LNCaP clone FGC (cell line): ENCODE results near the gene PRDM15.

ENCODE experiments used
- DNase-seq: peaks from one replicate; pipeline ENCODE4 v3.0.0-alpha.2; 2011; ENCODE audit warnings: low read depth
- H3K4me3 ChIP-seq: 2 replicates; pipeline ENCODE4 v1.5.1; 2011; ENCODE audit warnings: mild to moderate bottlenecking, low read depth, low read length, control low read depth
- TF ChIP-seq, protein P1 (sequence below): IDR thresholded peaks from 2 replicates; pipeline ENCODE4 v1.5.1; 2012; ENCODE audit warnings: mild to moderate bottlenecking; ENCODE audit not compliant: control insufficient read depth, insufficient read depth; ENCODE audit errors: extremely low read depth

PRDM15 gene

GRCh38 chr21:41901099-41901498, 22.0 kb upstream of the PRDM15 start:
- TF ChIP-seq, protein P1, sequence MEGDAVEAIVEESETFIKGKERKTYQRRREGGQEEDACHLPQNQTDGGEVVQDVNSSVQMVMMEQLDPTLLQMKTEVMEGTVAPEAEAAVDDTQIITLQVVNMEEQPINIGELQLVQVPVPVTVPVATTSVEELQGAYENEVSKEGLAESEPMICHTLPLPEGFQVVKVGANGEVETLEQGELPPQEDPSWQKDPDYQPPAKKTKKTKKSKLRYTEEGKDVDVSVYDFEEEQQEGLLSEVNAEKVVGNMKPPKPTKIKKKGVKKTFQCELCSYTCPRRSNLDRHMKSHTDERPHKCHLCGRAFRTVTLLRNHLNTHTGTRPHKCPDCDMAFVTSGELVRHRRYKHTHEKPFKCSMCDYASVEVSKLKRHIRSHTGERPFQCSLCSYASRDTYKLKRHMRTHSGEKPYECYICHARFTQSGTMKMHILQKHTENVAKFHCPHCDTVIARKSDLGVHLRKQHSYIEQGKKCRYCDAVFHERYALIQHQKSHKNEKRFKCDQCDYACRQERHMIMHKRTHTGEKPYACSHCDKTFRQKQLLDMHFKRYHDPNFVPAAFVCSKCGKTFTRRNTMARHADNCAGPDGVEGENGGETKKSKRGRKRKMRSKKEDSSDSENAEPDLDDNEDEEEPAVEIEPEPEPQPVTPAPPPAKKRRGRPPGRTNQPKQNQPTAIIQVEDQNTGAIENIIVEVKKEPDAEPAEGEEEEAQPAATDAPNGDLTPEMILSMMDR = no peak
- no peak overlapping the region for H3K4me3 ChIP-seq
- no peak for DNase-seq

GRCh38 chr21:41900401-41900800, 21.3 kb upstream of the PRDM15 start:
- H3K4me3 ChIP-seq = no peak overlapping the region
- DNase-seq = no peak
- TF ChIP-seq, protein P1 = no peak

- no peak overlapping the region for H3K4me3 ChIP-seq
- DNase-seq = no peak
- TF ChIP-seq, protein P1 = no peak
Measured at GRCh38 chr21:41899426-41900202, 20.5 kb upstream of the PRDM15 start.

GRCh38 chr21:41898998-41899397, 19.9 kb upstream of the PRDM15 start:
- H3K4me3 ChIP-seq = no peak overlapping the region
- no peak for DNase-seq
- TF ChIP-seq, protein P1 = no peak

DNA sequence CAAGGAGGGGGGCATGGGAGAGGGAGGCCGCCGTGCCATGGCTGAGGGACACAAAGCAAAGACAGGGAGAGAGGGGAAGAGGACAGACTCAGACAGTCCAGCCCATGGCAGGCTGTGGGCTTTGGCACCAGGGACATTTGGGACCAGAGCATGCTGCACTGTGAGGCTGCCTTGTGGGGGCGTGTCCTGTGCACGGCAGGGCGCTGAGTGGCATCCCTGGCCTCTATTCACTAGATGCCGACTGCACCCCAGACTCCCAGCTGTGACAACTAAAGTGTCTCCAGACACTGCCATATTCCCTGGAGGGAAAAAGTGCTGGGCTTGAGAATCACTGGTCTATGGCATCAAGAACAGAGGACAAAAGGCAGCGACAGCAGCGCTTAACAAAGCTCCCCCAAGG, 18.6 kb upstream of the PRDM15 start:
- H3K4me3 ChIP-seq = no peak overlapping the region
- DNase-seq = no peak
- TF ChIP-seq, protein P1 = no peak

GRCh38 chr21:41897047-41897669, 18.0 kb upstream of the PRDM15 start:
- H3K4me3 ChIP-seq = no peak overlapping the region
- no peak for DNase-seq
- TF ChIP-seq, protein P1 = no peak
